MM.1S (cell line): Measurements from ENCODE around the gene EEPD1.

Experiments
- DNase-seq: peaks from one replicate; pipeline ENCODE4 v3.0.0-alpha.2; 2015
- H2AFZ ChIP-seq: fragments of 300-600 bp; sonication (generic); 2 replicates; pipeline ENCODE4 v1.6.0; 2016; ENCODE audit warnings: antibody characterized with exemption, low read length
- H3F3A ChIP-seq: fragments of 300-600 bp; sonication (generic); 2 replicates; pipeline ENCODE4 v1.6.1; 2016; ENCODE audit warnings: mild to moderate bottlenecking, antibody characterized with exemption, low read length, moderate library complexity, mixed read lengths; ENCODE audit not compliant: insufficient read depth
- H3K27ac ChIP-seq: fragments of 300-600 bp; sonication (generic); 2 replicates; pipeline ENCODE4 v1.5.1; 2016; ENCODE audit warnings: mild to moderate bottlenecking, low read length
- H3K27me3 ChIP-seq: fragments of 300-600 bp; sonication (generic); replicated peaks from 2 replicates; pipeline ENCODE4 v1.6.0; 2016; ENCODE audit warnings: low read length; ENCODE audit not compliant: insufficient read depth
- H3K36me3 ChIP-seq: fragments of 300-600 bp; sonication (generic); replicated peaks from 2 replicates; pipeline ENCODE4 v1.6.1; 2016; ENCODE audit warnings: mild to moderate bottlenecking, low read length, mixed read lengths; ENCODE audit not compliant: insufficient read depth
- H3K4me1 ChIP-seq: fragments of 300-600 bp; sonication (generic); 2 replicates; pipeline ENCODE4 v1.6.1; 2016; ENCODE audit warnings: low read length, mixed read lengths
- H3K4me2 ChIP-seq: fragments of 300-600 bp; sonication (generic); 2 replicates; pipeline ENCODE4 v1.6.0; 2016; ENCODE audit warnings: low read depth, low read length
- H3K4me3 ChIP-seq: fragments of 300-600 bp; sonication (generic); 2 replicates; pipeline ENCODE4 v1.5.1; 2016; ENCODE audit warnings: low read length, mixed read lengths
- H3K79me2 ChIP-seq: fragments of 300-600 bp; sonication (generic); 2 replicates; pipeline ENCODE4 v1.6.1; 2016; ENCODE audit warnings: mixed run types, low read length, mixed read lengths
- H3K9ac ChIP-seq: fragments of 300-600 bp; sonication (generic); 2 replicates; pipeline ENCODE4 v1.6.1; 2016; ENCODE audit warnings: low read length, mixed read lengths
- H3K9me2 ChIP-seq: fragments of 300-600 bp; sonication (generic); replicated peaks from 2 replicates; pipeline ENCODE4 v1.6.1; 2016; ENCODE audit warnings: mild to moderate bottlenecking, low read length, mixed read lengths; ENCODE audit not compliant: insufficient read depth
- H3K9me3 ChIP-seq: fragments of 300-600 bp; sonication (generic); replicated peaks from 2 replicates; pipeline ENCODE4 v1.6.1; 2016; ENCODE audit warnings: mild to moderate bottlenecking, low read length, mixed read lengths; ENCODE audit not compliant: insufficient read depth
- H4K20me1 ChIP-seq: fragments of 300-600 bp; sonication (generic); 2 replicates; pipeline ENCODE4 v1.6.1; 2016; ENCODE audit warnings: mild to moderate bottlenecking, low read length, moderate library complexity, mixed read lengths; ENCODE audit not compliant: insufficient read depth
- EZH2 ChIP-seq: fragments of 300-600 bp; sonication (generic); optimal IDR thresholded peaks from 2 replicates; pipeline ENCODE3; 2017; ENCODE audit warnings: low read depth, mild to moderate bottlenecking, antibody characterized with exemption, low read length, mixed read lengths
- EZH2phosphoT487 ChIP-seq: fragments of 300-600 bp; sonication (generic); IDR thresholded peaks from 2 replicates; pipeline ENCODE4 v1.6.1; 2018; ENCODE audit warnings: antibody characterized with exemption, low read length
- TF ChIP-seq, protein P1 (sequence below): fragments of 300-600 bp; sonication (generic); IDR thresholded peaks from 2 replicates; pipeline ENCODE4 v1.5.1; 2016; ENCODE audit warnings: antibody characterized with exemption, low read length, mixed read lengths

The EEPD1 gene

DNA sequence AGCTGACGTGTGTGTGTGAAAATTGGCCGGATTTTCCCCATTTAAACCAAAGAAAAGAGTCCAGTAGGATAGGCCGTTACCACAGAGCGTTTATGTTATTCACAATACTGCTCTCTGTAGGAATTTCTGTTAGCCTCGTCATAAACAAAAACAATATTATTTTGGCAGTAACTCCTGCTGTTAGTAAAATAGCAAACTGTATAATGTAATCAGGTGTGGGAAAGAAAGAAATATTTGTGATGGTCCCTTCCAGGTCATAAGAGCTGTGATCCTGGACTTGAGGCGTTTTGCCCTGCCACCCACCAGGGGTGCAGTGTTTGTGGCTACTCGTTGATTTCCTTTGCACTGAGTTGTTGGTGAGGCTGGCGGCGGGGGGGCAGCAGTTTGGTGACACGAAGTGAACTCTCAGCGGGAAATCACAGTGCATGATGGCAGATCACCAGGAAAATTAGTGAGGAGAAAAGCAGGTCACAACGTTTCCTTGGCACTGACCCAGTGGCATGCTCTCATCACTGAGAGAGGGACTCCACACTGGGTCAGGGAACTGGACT is 2.8 kb downstream of the EEPD1 start:
- no peaks in the 10 kb centered on the region for H4K20me1 ChIP-seq
- H2AFZ ChIP-seq: no peak overlapping the region
- H3K79me2 ChIP-seq: no peaks in the 10 kb centered on the region
- no peak overlapping the region for H3K4me2 ChIP-seq
- no peak for DNase-seq
- H3K9me3 ChIP-seq: no peaks in the 10 kb centered on the region
- H3K4me3 ChIP-seq: no peak overlapping the region
- TF ChIP-seq, protein P1, sequence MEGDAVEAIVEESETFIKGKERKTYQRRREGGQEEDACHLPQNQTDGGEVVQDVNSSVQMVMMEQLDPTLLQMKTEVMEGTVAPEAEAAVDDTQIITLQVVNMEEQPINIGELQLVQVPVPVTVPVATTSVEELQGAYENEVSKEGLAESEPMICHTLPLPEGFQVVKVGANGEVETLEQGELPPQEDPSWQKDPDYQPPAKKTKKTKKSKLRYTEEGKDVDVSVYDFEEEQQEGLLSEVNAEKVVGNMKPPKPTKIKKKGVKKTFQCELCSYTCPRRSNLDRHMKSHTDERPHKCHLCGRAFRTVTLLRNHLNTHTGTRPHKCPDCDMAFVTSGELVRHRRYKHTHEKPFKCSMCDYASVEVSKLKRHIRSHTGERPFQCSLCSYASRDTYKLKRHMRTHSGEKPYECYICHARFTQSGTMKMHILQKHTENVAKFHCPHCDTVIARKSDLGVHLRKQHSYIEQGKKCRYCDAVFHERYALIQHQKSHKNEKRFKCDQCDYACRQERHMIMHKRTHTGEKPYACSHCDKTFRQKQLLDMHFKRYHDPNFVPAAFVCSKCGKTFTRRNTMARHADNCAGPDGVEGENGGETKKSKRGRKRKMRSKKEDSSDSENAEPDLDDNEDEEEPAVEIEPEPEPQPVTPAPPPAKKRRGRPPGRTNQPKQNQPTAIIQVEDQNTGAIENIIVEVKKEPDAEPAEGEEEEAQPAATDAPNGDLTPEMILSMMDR: no peak
- TF ChIP-seq EZH2phosphoT487: no peak
- no peak for TF ChIP-seq EZH2
- H3F3A ChIP-seq: no peaks in the 10 kb centered on the region
- H3K27ac ChIP-seq: no peak overlapping the region
- peaks cover 7% of the 10 kb centered on the region; the same call in 1 of the 2 replicates for H3K4me1 ChIP-seq
- no peak overlapping the region for H3K9ac ChIP-seq
- no peaks in the 10 kb centered on the region for H3K36me3 ChIP-seq
- no peaks in the 10 kb centered on the region for H3K27me3 ChIP-seq
- no peaks in the 10 kb centered on the region for H3K9me2 ChIP-seq

DNA sequence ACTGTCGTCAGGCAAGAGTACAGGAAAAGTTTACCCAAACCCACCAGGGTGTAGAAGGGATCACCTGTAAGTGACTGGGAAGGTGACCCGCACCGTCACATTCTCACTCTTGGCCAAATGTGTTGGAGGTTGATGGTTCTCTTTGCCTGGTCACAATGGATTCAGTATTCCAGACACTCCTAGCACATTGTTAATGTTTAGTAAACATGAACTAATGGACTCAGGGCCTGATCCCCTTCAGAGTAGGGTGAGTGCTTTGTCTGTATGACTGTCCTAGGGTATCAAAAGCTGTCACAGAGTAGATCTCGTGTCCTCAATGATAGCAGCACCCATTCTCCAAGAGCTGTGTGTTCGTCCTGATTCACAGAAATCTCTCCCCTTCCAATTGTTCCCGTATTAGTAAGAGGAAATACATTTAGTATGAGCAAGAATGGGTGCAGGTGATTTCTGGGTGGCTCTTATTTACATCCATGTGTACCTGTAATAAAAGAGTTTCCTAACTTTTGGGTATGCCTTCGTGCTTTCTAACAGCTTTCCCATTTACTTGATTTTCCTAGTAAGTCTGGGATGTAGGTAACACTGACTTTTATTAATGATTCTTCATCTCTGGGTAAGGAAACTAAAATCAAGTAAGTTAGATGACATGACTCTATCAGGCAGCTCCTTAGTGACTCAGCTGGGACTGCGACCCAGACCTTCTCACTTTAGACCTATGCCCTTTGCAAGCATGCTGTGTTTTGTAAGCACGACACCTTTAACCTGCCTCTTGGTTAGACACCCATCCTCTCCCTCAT is 4.7 kb downstream of the EEPD1 start:
- Histone ChIP-seq H3K36me3 (no peaks in the 10 kb centered on the region), H3K4me2 (no peak overlapping the region), H3K79me2 (no peaks in the 10 kb centered on the region), H2AFZ (no peak overlapping the region), H3F3A (no peaks in the 10 kb centered on the region), H3K4me3 (no peak overlapping the region), H3K9me2 (no peaks in the 10 kb centered on the region), H4K20me1 (no peaks in the 10 kb centered on the region), H3K9ac (no peak overlapping the region), H3K27me3 (no peaks in the 10 kb centered on the region), H3K9me3 (no peaks in the 10 kb centered on the region), H3K27ac (no peak overlapping the region), H3K4me1 (0 out of 2 replicates have a peak, but pooled peaks cover 3% of the 10 kb centered on the region)
- DNase-seq: no peak
- TF ChIP-seq EZH2: no peak
- no peak for TF ChIP-seq EZH2phosphoT487
- TF ChIP-seq, protein P1: no peak

DNA sequence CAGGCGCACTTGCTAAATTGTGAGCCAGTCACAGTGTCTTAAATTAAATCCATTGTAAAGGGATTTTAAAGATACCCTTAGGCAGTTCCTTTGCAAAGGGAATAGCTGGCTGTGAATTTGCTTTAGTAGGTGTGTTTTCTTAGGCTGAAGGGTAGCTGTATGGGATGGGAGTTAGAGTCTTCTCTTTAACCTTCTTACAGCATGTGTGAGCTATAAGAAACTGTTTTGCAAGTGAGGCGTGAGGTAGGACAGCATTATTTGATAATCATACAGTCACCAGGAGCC is 5.2 kb downstream of the EEPD1 start:
- Histone ChIP-seq H3K9me3 (no peaks in the 10 kb centered on the region), H2AFZ (no peak overlapping the region), H3K27me3 (no peaks in the 10 kb centered on the region), H3K27ac (no peak overlapping the region), H3K9me2 (no peaks in the 10 kb centered on the region), H3K4me3 (no peak overlapping the region), H3K4me2 (no peak overlapping the region), H4K20me1 (no peaks in the 10 kb centered on the region), H3F3A (no peaks in the 10 kb centered on the region), H3K4me1 (0 out of 2 replicates have a peak, but pooled peaks cover 3% of the 10 kb centered on the region), H3K36me3 (no peaks in the 10 kb centered on the region), H3K9ac (no peak overlapping the region), H3K79me2 (no peaks in the 10 kb centered on the region)
- DNase-seq: no peak
- TF ChIP-seq EZH2phosphoT487 (no peak), EZH2 (no peak)
- TF ChIP-seq, protein P1: no peak
